GM12878 (cell line): ENCODE data around the gene MACROD2. TPM values are rescaled to one million over a fixed set of nuclear protein-coding genes. Genes with fewer than 3 reads are reported as not detected.

Experiments used
- ATAC-seq: fragments of 200-7000 bp; cut with Tn5 transposase; 3 replicates; pipeline ENCODE4 v1.9.1; 2020; ENCODE audit warnings: mild to moderate bottlenecking, moderate library complexity
- BruUV-seq: library from RNA; stranded (reverse); fragments of 400-500 nt; replicated peaks from 2 replicates; lab custom pipeline; 2021; lab: Mats Ljungman, UMichigan
- CTCF ChIA-PET: fragments of 300-600 bp; sonication (Branson Sonifier 250); formaldehyde crosslinking; extraction: SDS; loops from one replicate; lab custom pipeline; 2021; ENCODE audit warnings: inconsistent platforms; lab: Yijun Ruan, JAX
- POLR2A ChIA-PET: fragments of 350-600 bp; formaldehyde crosslinking; extraction: SDS; loops from one replicate; lab custom pipeline; 2021; ENCODE audit warnings: inconsistent platforms; lab: Charles Lee
- RAD21 ChIA-PET: fragments of 300-600 bp; sonication (Branson Sonifier 250); formaldehyde crosslinking; loops from one replicate; lab custom pipeline; 2023; ENCODE audit warnings: antibody characterized with exemption; ENCODE audit not compliant: unreplicated experiment; lab: Charles Lee
- SMC1A ChIA-PET: fragments of 300-600 bp; sonication (Branson Sonifier 250); formaldehyde crosslinking; loops from one replicate; lab custom pipeline; 2023; ENCODE audit not compliant: unreplicated experiment, uncharacterized antibody; lab: Charles Lee
- DNase-seq: peaks from one replicate; pipeline ENCODE4 v3.0.0-alpha.2; 2011; ENCODE audit warnings: low read depth, low spot score
- FAIRE-seq: peaks from 3 replicates; lab custom pipeline; 2011; peaks lifted over from hg19 to GRCh38; lab: Jason Lieb, UNC
- H2AFZ ChIP-seq: 2 replicates; pipeline ENCODE4 v1.6.0; 2011; ENCODE audit warnings: low read depth, low read length, control low read depth; ENCODE audit not compliant: control insufficient read depth
- H3K27ac ChIP-seq: 2 replicates; pipeline ENCODE4 v1.5.1; 2011; ENCODE audit warnings: control low read depth; ENCODE audit not compliant: control insufficient read depth, insufficient read depth
- H3K27me3 ChIP-seq, 2 experiments: replicated peaks in 1 of 2; 2 replicates each; pipeline versions ENCODE4 v1.6.0 to v1.6.1; 2011; ENCODE audit warnings: low read length in 1 of 2; ENCODE audit not compliant: control insufficient read depth in 2 of 2, insufficient read depth in 2 of 2
- H3K36me3 ChIP-seq, 2 experiments: 2 replicates each; pipeline ENCODE4 v1.5.1; 2011; ENCODE audit warnings: low read length in 1 of 2; ENCODE audit not compliant: control insufficient read depth in 2 of 2, insufficient read depth in 2 of 2
- H3K4me1 ChIP-seq: 2 replicates; pipeline ENCODE4 v1.6.1; 2011; ENCODE audit warnings: mild to moderate bottlenecking, low read length, moderate library complexity, mixed read lengths; ENCODE audit not compliant: control insufficient read depth, insufficient read depth
- H3K4me2 ChIP-seq: 2 replicates; pipeline ENCODE4 v1.6.0; 2011; ENCODE audit warnings: control low read depth; ENCODE audit not compliant: control insufficient read depth, insufficient read depth
- H3K4me3 ChIP-seq: fragments of 200-600 bp; sonication (generic); 2 replicates; pipeline ENCODE4 v1.5.1; 2016
- H3K79me2 ChIP-seq: 2 replicates; pipeline ENCODE4 v1.6.0; 2011; ENCODE audit warnings: low read length; ENCODE audit not compliant: control insufficient read depth, insufficient read depth
- H3K9ac ChIP-seq: 2 replicates; pipeline ENCODE4 v1.8.0; 2011; ENCODE audit warnings: low read length, control low read depth, mixed read lengths; ENCODE audit not compliant: control insufficient read depth, insufficient read depth
- H3K9me3 ChIP-seq: replicated peaks from 3 replicates; pipeline ENCODE4 v1.5.1; 2011; ENCODE audit warnings: mild to moderate bottlenecking, low read length; ENCODE audit not compliant: control insufficient read depth, insufficient read depth
- H4K20me1 ChIP-seq: 2 replicates; pipeline ENCODE4 v1.6.0; 2011; ENCODE audit not compliant: control insufficient read depth, insufficient read depth
- CHD1 ChIP-seq: IDR thresholded peaks from 2 replicates; pipeline ENCODE4 v1.6.1; 2012; ENCODE audit warnings: low read depth, low read length, improper control_type of control experiment
- NFIC ChIP-seq: IDR thresholded peaks from 2 replicates; pipeline ENCODE4 v1.6.1; 2012; ENCODE audit warnings: low read depth, mild to moderate bottlenecking, inconsistent platforms, low read length, moderate library complexity
- NFXL1 ChIP-seq: fragments of 450-650 bp; IDR thresholded peaks from 2 replicates; pipeline ENCODE4 v1.6.1; 2017; ENCODE audit warnings: antibody characterized with exemption, mild to moderate bottlenecking, borderline replicate concordance
- PAX5 ChIP-seq: IDR thresholded peaks from 2 replicates; pipeline ENCODE4 v1.6.1; 2011; ENCODE audit warnings: low read depth, low read length, borderline replicate concordance
- SIX5 ChIP-seq: IDR thresholded peaks from 2 replicates; pipeline ENCODE4 v1.6.1; 2011; ENCODE audit warnings: mild to moderate bottlenecking, low read depth, low read length, moderate library complexity; ENCODE audit not compliant: severe bottlenecking
- SMARCA5 ChIP-seq: fragments of 450-650 bp; IDR thresholded peaks from 2 replicates; pipeline ENCODE4 v1.6.1; 2017; ENCODE audit warnings: mild to moderate bottlenecking
- WGBS: methylation state at CpG from one replicate; pipeline ENCODE4 v1.1.6; 2016; ENCODE audit warnings: low lambda C conversion rate; ENCODE audit not compliant: insufficient replicate concordance, insufficient coverage; ENCODE audit errors: missing lambda C conversion rate; 5-methylcytosine and 5-hydroxymethylcytosine counted together
- in situ Hi-C: fragments of 300-500 bp; cut with MboI; formaldehyde crosslinking; loops from 9 replicates; pipeline ENCODE4 v1.14.3; 2018; ENCODE audit warnings: mixed read lengths
- intact Hi-C: fragments of 100-400 bp; cut with micrococcal nuclease; formaldehyde crosslinking; loops from one replicate; pipeline ENCODE4 v1.14.2; 2022; ENCODE audit not compliant: unreplicated experiment
- polyA plus RNA-seq, 11 experiments: library from polyadenylated mRNA; depleted of rRNA in 4 of 11; unstranded in 6 of 11; stranded (reverse) in 5 of 11; fragments of >200 nt; fragmentation: Nextera tagmentation in 4 of 11; fragmentation: Illumina TruSeq in 1 of 11; extraction: Ambion mirVana in 4 of 11; extraction: Trizol in 1 of 11; gene quantifications; 1 replicate in 1 of 11; 2 replicates in 10 of 11; pipeline versions ENCODE4 v1.2.1 to v1.2.3, GENCODE V29; 2011 to 2016; ENCODE audit warnings: inconsistent platforms in 2 of 11, missing spikeins in 2 of 11, low read depth in 1 of 11
- total RNA-seq, 4 experiments: library from RNA; depleted of rRNA in 3 of 4; stranded (reverse); fragments of >200 nt in 3 of 4; fragmentation: Illumina TruSeq in 1 of 4; extraction: Trizol in 1 of 4; gene quantifications; 2 replicates each; pipeline versions ENCODE4 v1.2.1 to v1.2.3, GENCODE V29; 2013 to 2021
- TF ChIP-seq, protein P1 (sequence below): IDR thresholded peaks from 2 replicates; pipeline ENCODE4 v1.6.1; 2012; ENCODE audit warnings: low read length, inconsistent platforms

Gene MACROD2
- total and polyA plus RNA-seq, 10 of the 15 experiments (the other 5 are each of a cell fraction or from before 2014, with no cell fraction given) = 1.1 to 21.5 (median 2.2) TPM

DNA sequence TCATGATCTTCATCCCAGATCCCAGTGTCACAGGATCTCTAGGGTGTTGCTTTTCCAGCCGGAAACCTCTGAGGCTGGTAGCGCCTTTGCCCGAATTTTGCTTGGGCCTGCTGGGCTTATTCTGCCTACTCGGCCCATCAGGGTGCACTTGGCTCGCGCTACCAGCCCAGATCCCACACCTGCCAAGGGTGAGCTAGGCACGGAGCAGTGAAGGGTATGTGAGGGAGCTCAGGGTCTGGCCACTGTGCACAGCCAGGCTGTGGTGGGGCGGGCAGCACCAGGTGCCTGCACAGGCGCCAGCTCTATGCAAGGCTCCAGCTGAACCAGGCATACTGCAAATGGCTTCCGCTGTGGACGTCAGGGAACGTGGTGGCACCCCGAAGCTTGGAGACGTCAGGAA lies 1035.5 kb downstream of the MACROD2 start:
- POLR2A ChIA-PET = no interaction called here
- H3K27me3 ChIP-seq = no peaks in the 10 kb centered on the region
- ATAC-seq (no peak), DNase-seq (no peak), FAIRE-seq (no peak)
- CTCF ChIA-PET = no interaction called here
- H4K20me1 ChIP-seq = no peaks in the 10 kb centered on the region
- no peak overlapping the region for H3K4me2 ChIP-seq
- 52% methylated on average over 9 of the region's 14 CpGs for WGBS
- RAD21 ChIA-PET = no interaction called here
- SMC1A ChIA-PET = no interaction called here
- no peak overlapping the region for H3K4me3 ChIP-seq
- no peaks in the 10 kb centered on the region for H3K36me3 ChIP-seq
- intact Hi-C loops (no loop called here), in situ Hi-C loops (no loop called here)
- H3K27ac ChIP-seq = no peak overlapping the region
- no peaks in the 10 kb centered on the region for H3K79me2 ChIP-seq
- H2AFZ ChIP-seq = no peak overlapping the region
- no peaks in the 10 kb centered on the region; the same call in 2 of the 3 replicates for H3K9me3 ChIP-seq
- H3K9ac ChIP-seq = no peak overlapping the region
- no TSS peak for BruUV-seq
- H3K4me1 ChIP-seq = no peaks in the 10 kb centered on the region
- TF ChIP-seq CHD1 (no peak), SMARCA5 (no peak), NFIC (no peak), NFXL1 (no peak), SIX5 (no peak), PAX5 (no peak)
- TF ChIP-seq, protein P1, sequence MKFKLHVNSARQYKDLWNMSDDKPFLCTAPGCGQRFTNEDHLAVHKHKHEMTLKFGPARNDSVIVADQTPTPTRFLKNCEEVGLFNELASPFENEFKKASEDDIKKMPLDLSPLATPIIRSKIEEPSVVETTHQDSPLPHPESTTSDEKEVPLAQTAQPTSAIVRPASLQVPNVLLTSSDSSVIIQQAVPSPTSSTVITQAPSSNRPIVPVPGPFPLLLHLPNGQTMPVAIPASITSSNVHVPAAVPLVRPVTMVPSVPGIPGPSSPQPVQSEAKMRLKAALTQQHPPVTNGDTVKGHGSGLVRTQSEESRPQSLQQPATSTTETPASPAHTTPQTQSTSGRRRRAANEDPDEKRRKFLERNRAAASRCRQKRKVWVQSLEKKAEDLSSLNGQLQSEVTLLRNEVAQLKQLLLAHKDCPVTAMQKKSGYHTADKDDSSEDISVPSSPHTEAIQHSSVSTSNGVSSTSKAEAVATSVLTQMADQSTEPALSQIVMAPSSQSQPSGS = no peak
- TF ChIP-seq, all 136 proteins: peak for 0
